SW480 (cell line): ENCODE measurements around the gene ZBTB44.

Experiments
- DNase-seq: peaks from one replicate; pipeline ENCODE4 v3.0.0-alpha.2; 2016; ENCODE audit warnings: low spot score

ZBTB44 gene

GRCh38 chr11:130215531-130216220 is 99.0 kb downstream of the ZBTB44 start:
- DNase-seq, result no peak

- DNase-seq, result no peak
Measured at GRCh38 chr11:130214861-130215530, 99.7 kb downstream of the ZBTB44 start.

- no peak for DNase-seq
Measured at GRCh38 chr11:130213979-130214281, 100.8 kb downstream of the ZBTB44 start.

GRCh38 chr11:130213143-130213978 is 101.4 kb downstream of the ZBTB44 start:
- DNase-seq, result peak; percentile 18

GRCh38 chr11:130212431-130212961 is 102.2 kb downstream of the ZBTB44 start:
- DNase-seq, result no peak

GRCh38 chr11:130211781-130212401 is 102.8 kb downstream of the ZBTB44 start:
- DNase-seq, result no peak

- DNase-seq, result no peak
Measured at GRCh38 chr11:130211144-130211543, 103.6 kb downstream of the ZBTB44 start.

- no peak for DNase-seq
Measured at GRCh38 chr11:130209954-130210854, 104.5 kb downstream of the ZBTB44 start.

- DNase-seq, result no peak
Measured at GRCh38 chr11:130209128-130209932, 105.4 kb downstream of the ZBTB44 start.

GRCh38 chr11:130208241-130209127 is 106.2 kb downstream of the ZBTB44 start:
- no peak for DNase-seq

GRCh38 chr11:130206141-130206540 is 108.6 kb downstream of the ZBTB44 start:
- no peak for DNase-seq

GRCh38 chr11:130204703-130205095 is 110.0 kb downstream of the ZBTB44 start:
- no peak for DNase-seq

- no peak for DNase-seq
Measured at GRCh38 chr11:130203766-130204702, 110.7 kb downstream of the ZBTB44 start.

GRCh38 chr11:130202818-130203689 is 111.7 kb downstream of the ZBTB44 start:
- DNase-seq, result no peak

- DNase-seq, result no peak
Measured at GRCh38 chr11:130202009-130202817, 112.5 kb downstream of the ZBTB44 start.

- DNase-seq, result no peak
Measured at GRCh38 chr11:130201026-130201425, 113.7 kb downstream of the ZBTB44 start.
